Articular chondrocyte of knee joint (primary cell): ENCODE data around the gene INSIG2. TPM values are rescaled to one million over a fixed set of nuclear protein-coding genes. Genes with fewer than 3 reads are reported as not detected.

ENCODE experiments used
- total RNA-seq: library from RNA; depleted of rRNA; stranded (reverse); fragments of >200 nt; gene quantifications from 2 replicates; pipeline ENCODE4 v1.2.3, GENCODE V29; 2012

Gene INSIG2
- total RNA-seq, result 30.1 and 35.7 TPM in 2 replicates

DNA sequence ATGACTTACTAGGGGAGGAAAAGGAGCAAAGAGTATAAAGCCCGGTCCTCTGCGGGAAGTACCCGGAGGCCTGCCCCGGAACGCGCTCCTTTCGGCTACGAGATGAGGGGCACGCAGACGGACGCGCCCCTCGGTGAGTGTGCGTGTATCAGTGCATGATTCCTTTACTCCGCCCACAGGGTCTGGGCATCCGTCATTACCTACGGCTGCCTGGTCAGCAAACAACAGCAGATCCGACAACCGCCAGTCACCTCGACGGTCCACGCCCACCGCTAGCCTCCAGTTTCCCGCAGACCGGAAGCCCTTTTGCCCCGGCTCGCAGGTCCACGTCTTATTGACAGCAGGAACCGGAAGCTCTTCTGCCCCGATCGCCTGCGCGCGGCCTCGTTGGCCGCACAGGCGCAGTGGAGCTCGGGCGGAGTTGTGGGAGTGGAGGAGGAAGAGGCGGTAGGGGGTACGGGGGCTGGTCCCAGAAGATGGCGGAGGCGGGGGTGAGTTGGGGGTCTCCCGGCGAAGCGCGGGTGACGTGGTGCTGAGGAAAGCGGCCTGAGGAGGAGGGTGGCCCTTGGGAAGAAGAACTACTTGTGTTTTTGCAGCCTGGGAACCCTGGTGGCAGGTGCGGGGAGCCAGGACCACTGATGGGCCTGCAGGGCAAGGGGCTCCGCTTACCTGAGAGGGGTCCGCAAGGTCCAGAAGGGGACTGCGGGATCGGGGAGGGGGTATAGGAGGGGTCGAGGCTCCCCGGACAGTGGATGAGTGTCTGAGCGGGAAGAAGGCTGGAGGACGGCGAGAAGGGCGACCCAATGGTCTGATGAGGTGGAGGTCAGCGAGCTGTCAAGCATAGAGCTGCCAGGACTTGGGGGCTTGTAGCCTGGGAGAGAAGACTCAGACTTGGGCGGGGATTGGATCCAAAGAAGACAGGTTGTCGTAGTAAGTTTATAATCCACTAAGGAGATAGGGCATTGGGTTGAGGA lies at the start of gene INSIG2:
Gene INSIG2, plus strand, starts transcription at position 421 of the 974 bp plus-strand sequence. CDS start 8,086 bp downstream, outside the sequence.

Other genes with a start within 250 kb of the INSIG2 start
- 32.0 and 36.1 TPM in 2 replicates for gene CCDC93, start 74.4 kb upstream of the INSIG2 start, total RNA-seq